Prostate gland (tissue), 2 donors: ENCODE data around the gene PRSS27. TPM values are rescaled to one million over a fixed set of nuclear protein-coding genes. Genes with fewer than 3 reads are reported as not detected.

Experiments used
- DNase-seq: peaks from one replicate; pipeline ENCODE4 v3.0.0-alpha.2; 2019; ENCODE audit warnings: low spot score
- H3K27ac ChIP-seq, 2 donors: fragments of 200-600 bp; sonication (generic); 2 replicates each; pipeline ENCODE4 v1.5.1; 2017 to 2019
- H3K27me3 ChIP-seq: fragments of 200-600 bp; sonication (generic); replicated peaks from 2 replicates; pipeline ENCODE4 v1.5.1; 2019; ENCODE audit not compliant: insufficient read depth
- H3K36me3 ChIP-seq, 2 donors: fragments of 200-600 bp; sonication (generic); 1 replicate in 1 of 2; 2 replicates in 1 of 2; pipeline versions ENCODE4 v1.5.1 to v1.8.1; 2017 to 2019
- H3K4me1 ChIP-seq: fragments of 200-600 bp; sonication (generic); replicated peaks from 2 replicates; pipeline ENCODE4 v1.5.1; 2019
- H3K4me3 ChIP-seq, 2 donors: fragments of 200-600 bp; sonication (generic); 2 replicates each; pipeline ENCODE4 v1.5.1; 2017 to 2019
- H3K9me3 ChIP-seq: fragments of 200-600 bp; sonication (generic); 2 replicates; pipeline ENCODE4 v1.5.1; 2017
- POLR2A ChIP-seq: fragments of 450-650 bp; IDR thresholded peaks from one replicate; pipeline ENCODE4 v1.6.1; 2016; ENCODE audit warnings: antibody characterized with exemption, mild to moderate bottlenecking
- POLR2AphosphoS5 ChIP-seq: sonication (generic); formaldehyde crosslinking; IDR thresholded peaks from one replicate; pipeline ENCODE4 v1.6.1; 2017; ENCODE audit warnings: antibody characterized with exemption
- WGBS: methylation state at CpG from one replicate; pipeline ENCODE4 v1.1.5; 2018; 5-methylcytosine and 5-hydroxymethylcytosine counted together
- intact Hi-C: fragments of 100-400 bp; cut with DNase I; formaldehyde crosslinking; loops from one replicate; pipeline ENCODE4 v1.14.2; 2022
- total RNA-seq, 2 donors: library from RNA; depleted of rRNA; stranded (reverse); fragments of >200 nt; gene quantifications; one replicate each; pipeline ENCODE4 v1.1.0, GENCODE V29; 2016
- TF ChIP-seq, protein P1 (sequence below), 4 experiments: fragments of 200-600 bp in 2 of 4; fragments of 450-650 bp in 2 of 4; sonication (generic) in 2 of 4; IDR thresholded peaks; 1 replicate in 3 of 4; 2 replicates in 1 of 4; pipeline ENCODE4 v1.5.1; 2016 to 2019; ENCODE audit warnings: antibody characterized with exemption in 4 of 4, mild to moderate bottlenecking in 2 of 4, moderate library complexity in 2 of 4

Gene PRSS27
- total RNA-seq, 2 donors from 2014 or later: 1.9 to 6.9 TPM

GRCh38 chr16:2763173-2763572, 43.1 kb upstream of the PRSS27 start:
- TF ChIP-seq POLR2AphosphoS5 (no peak), POLR2A (no peak)
- TF ChIP-seq, protein P1, sequence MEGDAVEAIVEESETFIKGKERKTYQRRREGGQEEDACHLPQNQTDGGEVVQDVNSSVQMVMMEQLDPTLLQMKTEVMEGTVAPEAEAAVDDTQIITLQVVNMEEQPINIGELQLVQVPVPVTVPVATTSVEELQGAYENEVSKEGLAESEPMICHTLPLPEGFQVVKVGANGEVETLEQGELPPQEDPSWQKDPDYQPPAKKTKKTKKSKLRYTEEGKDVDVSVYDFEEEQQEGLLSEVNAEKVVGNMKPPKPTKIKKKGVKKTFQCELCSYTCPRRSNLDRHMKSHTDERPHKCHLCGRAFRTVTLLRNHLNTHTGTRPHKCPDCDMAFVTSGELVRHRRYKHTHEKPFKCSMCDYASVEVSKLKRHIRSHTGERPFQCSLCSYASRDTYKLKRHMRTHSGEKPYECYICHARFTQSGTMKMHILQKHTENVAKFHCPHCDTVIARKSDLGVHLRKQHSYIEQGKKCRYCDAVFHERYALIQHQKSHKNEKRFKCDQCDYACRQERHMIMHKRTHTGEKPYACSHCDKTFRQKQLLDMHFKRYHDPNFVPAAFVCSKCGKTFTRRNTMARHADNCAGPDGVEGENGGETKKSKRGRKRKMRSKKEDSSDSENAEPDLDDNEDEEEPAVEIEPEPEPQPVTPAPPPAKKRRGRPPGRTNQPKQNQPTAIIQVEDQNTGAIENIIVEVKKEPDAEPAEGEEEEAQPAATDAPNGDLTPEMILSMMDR (IDR thresholded peaks at IDR 0.05): no peak
- no peak for DNase-seq
- Histone ChIP-seq H3K4me1 (no peaks in the 10 kb centered on the region), H3K27ac (no peak overlapping the region), H3K4me3 (no peak overlapping the region), H3K27me3 (no peaks in the 10 kb centered on the region), H3K36me3 (peaks cover 42 to 81% of the 10 kb centered on the region in 2 donors), H3K9me3 (no peaks in the 10 kb centered on the region)
- intact Hi-C loops: no loop called here
- WGBS: 94% methylated on average over 6 of the region's 6 CpGs

GRCh38 chr16:2762711-2763110, 42.7 kb upstream of the PRSS27 start:
- Histone ChIP-seq H3K27me3 (no peaks in the 10 kb centered on the region), H3K36me3 (peaks cover 40 to 82% of the 10 kb centered on the region in 2 donors), H3K4me3 (no peak overlapping the region), H3K27ac (no peak overlapping the region), H3K4me1 (no peaks in the 10 kb centered on the region), H3K9me3 (no peaks in the 10 kb centered on the region)
- 98% methylated on average over 13 of the region's 13 CpGs for WGBS
- intact Hi-C loops: no loop called here
- no peak for DNase-seq
- TF ChIP-seq, protein P1 (IDR thresholded peaks at IDR 0.05): no peak
- TF ChIP-seq POLR2A (no peak), POLR2AphosphoS5 (no peak)

- no peaks in the 10 kb centered on the region for H3K27me3 ChIP-seq
- no peak for DNase-seq
- intact Hi-C loops: no loop called here
- no peaks in the 10 kb centered on the region for H3K4me1 ChIP-seq
- H3K9me3 ChIP-seq: no peaks in the 10 kb centered on the region
- peaks cover 43 to 80% of the 10 kb centered on the region in 2 donors for H3K36me3 ChIP-seq
- no peak overlapping the region for H3K4me3 ChIP-seq
- 98% methylated on average over 42 of the region's 42 CpGs for WGBS
- no peak overlapping the region for H3K27ac ChIP-seq
- TF ChIP-seq, protein P1 (IDR thresholded peaks at IDR 0.05): no peak
- TF ChIP-seq POLR2A: no peak
- TF ChIP-seq POLR2AphosphoS5: no peak
These were observed 42.0 kb upstream of the PRSS27 start for GRCh38 chr16:2761886-2762583.

DNA sequence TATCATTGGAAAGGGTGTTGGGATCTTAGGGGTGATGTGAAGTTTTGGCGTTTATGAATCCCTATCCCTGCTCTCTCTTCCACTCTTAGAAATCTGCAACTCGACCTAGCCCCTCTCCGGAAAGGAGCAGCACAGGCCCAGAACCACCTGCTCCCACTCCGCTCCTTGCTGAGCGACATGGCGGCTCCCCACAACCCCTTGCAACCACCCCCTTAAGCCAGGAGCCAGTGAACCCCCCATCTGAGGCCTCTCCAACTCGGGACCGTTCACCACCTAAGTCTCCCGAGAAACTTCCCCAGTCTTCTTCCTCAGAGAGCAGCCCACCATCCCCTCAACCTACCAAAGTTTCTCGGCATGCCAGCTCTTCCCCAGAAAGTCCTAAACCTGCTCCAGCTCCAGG, 41.4 kb upstream of the PRSS27 start:
- no peak overlapping the region for H3K27ac ChIP-seq
- 99% methylated on average over 10 of the region's 10 CpGs for WGBS
- intact Hi-C loops: no loop called here
- TF ChIP-seq POLR2AphosphoS5: no peak
- TF ChIP-seq POLR2A: no peak
- TF ChIP-seq, protein P1 (IDR thresholded peaks at IDR 0.05): no peak
- H3K36me3 ChIP-seq: peaks cover 43 to 76% of the 10 kb centered on the region in 2 donors
- no peak overlapping the region for H3K4me3 ChIP-seq
- H3K9me3 ChIP-seq: no peaks in the 10 kb centered on the region
- DNase-seq: no peak
- H3K27me3 ChIP-seq: no peaks in the 10 kb centered on the region
- no peaks in the 10 kb centered on the region for H3K4me1 ChIP-seq

DNA sequence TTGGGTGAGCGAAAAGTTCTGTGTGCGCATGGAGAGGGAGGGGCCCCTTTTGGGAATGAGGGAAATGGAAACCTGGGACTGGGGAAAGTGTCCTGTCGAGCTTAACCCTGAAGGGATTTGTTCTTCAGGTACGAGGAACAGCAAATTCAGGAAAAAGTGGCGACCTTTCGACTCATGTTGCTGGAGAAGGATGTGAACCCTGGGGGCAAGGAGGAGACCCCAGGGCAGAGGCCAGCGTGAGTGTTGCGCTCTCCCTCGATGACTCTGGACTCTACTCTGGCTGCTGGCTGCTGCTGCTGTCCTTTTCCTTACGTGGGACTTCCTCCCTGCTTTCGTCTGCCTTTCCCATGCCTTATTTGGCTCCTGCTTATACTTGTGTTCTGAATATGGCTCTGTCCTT, 37.3 kb upstream of the PRSS27 start:
- Histone ChIP-seq H3K4me1 (peaks cover 8% of the 10 kb centered on the region), H3K36me3 (peaks cover 38 to 47% of the 10 kb centered on the region in 2 donors)
- 76% methylated on average over 11 of the region's 11 CpGs for WGBS

More for the DNA sequence above, 37.3 kb upstream of the PRSS27 start:
- Histone ChIP-seq H3K9me3 (no peaks in the 10 kb centered on the region), H3K27ac (no peak overlapping the region), H3K4me3 (no peak overlapping the region), H3K27me3 (no peaks in the 10 kb centered on the region)
- TF ChIP-seq POLR2AphosphoS5: no peak
- DNase-seq: no peak
- intact Hi-C loops: no loop called here
